Mucosa of descending colon (tissue), 3 donors: ENCODE results near the gene C1orf21. TPM values are rescaled to one million over a fixed set of nuclear protein-coding genes. Genes with fewer than 3 reads are reported as not detected.

Source experiments
- ATAC-seq: fragments of 200-7000 bp; cut with Tn5 transposase; one replicate; pipeline ENCODE4 v1.9.1; 2020; ENCODE audit warnings: mild to moderate bottlenecking, moderate library complexity
- DNase-seq, 3 donors: peaks; one replicate each; pipeline ENCODE4 v3.0.0-alpha.2; 2020
- H3K36me3 ChIP-seq: fragments of 200-600 bp; one replicate; pipeline ENCODE4 v1.8.0; 2021; ENCODE audit warnings: low read depth, mild to moderate bottlenecking
- H3K4me1 ChIP-seq: fragments of 200-600 bp; one replicate; pipeline ENCODE4 v1.8.0; 2021; ENCODE audit warnings: low read depth, mild to moderate bottlenecking
- H3K4me3 ChIP-seq: fragments of 200-600 bp; one replicate; pipeline ENCODE4 v1.8.0; 2021; ENCODE audit warnings: mild to moderate bottlenecking
- H3K9me3 ChIP-seq: fragments of 200-600 bp; one replicate; pipeline ENCODE4 v1.8.0; 2021; ENCODE audit warnings: mild to moderate bottlenecking
- intact Hi-C, 2 donors: fragments of 100-400 bp; cut with DNase I in 1 of 2; cut with micrococcal nuclease in 1 of 2; formaldehyde crosslinking; loops; one replicate each; pipeline versions ENCODE4 v1.11.0 to v1.11.1; 2022; cut with DNase I, micrococcal nuclease
- total RNA-seq, 3 donors: library from RNA; stranded (reverse); fragmentation: NEBNext Ultra II Directional in 2 of 3; extraction: Animal tissue kit (Norgen Biotek cat#: 25700) in 2 of 3; gene quantifications; one replicate each; pipeline versions ENCODE4 v1.2.1 to v1.2.4, GENCODE V29; 2021 to 2023
- TF ChIP-seq, protein P1 (sequence below): fragments of 200-600 bp; IDR thresholded peaks from one replicate; pipeline ENCODE4 v1.8.0; 2022; ENCODE audit warnings: antibody characterized with exemption, mild to moderate bottlenecking
- donor health status: DM: no; HTN: no; CAD: no; lungs with moderate emphysema.
- donor health status: DM: no; HTN: no; CAD: no.
- donor health status: DM: no; HTN: yes; CAD: no.

The C1orf21 gene
- total RNA-seq, 3 donors from 2014 or later, result 70.9 to 109 (median 96.8) TPM

GRCh38 chr1:184416946-184417345, 30.1 kb downstream of the C1orf21 start:
- no peak for ATAC-seq
- Histone ChIP-seq H3K4me3 (no peak overlapping the region), H3K9me3 (no peaks in the 10 kb centered on the region), H3K4me1 (peaks cover 3% of the 10 kb centered on the region), H3K36me3 (no peaks in the 10 kb centered on the region)
- TF ChIP-seq, protein P1, sequence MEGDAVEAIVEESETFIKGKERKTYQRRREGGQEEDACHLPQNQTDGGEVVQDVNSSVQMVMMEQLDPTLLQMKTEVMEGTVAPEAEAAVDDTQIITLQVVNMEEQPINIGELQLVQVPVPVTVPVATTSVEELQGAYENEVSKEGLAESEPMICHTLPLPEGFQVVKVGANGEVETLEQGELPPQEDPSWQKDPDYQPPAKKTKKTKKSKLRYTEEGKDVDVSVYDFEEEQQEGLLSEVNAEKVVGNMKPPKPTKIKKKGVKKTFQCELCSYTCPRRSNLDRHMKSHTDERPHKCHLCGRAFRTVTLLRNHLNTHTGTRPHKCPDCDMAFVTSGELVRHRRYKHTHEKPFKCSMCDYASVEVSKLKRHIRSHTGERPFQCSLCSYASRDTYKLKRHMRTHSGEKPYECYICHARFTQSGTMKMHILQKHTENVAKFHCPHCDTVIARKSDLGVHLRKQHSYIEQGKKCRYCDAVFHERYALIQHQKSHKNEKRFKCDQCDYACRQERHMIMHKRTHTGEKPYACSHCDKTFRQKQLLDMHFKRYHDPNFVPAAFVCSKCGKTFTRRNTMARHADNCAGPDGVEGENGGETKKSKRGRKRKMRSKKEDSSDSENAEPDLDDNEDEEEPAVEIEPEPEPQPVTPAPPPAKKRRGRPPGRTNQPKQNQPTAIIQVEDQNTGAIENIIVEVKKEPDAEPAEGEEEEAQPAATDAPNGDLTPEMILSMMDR, result no peak
- intact Hi-C loops, result no loop called here
- no peak for DNase-seq

DNA sequence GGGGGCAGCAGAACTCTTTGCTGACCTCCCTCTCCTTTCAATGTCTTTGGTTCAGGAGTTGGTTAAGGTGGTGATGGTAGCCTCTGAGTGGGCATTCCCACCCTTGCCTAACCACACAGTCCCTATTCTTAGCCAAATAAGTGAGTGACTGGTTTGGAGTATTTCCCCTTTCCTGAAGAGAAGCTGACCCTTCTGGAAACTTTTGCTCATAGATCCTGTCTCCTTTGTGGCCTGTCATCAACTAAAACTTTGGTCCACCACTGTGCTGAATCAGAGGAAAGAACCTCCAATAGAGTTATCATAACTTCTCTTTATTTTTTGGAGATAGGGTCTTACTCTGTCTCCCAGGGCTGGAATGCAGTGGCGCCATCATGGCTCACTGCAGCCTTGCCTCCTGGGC, 31.1 kb downstream of the C1orf21 start:
- H3K36me3 ChIP-seq, result no peaks in the 10 kb centered on the region
- ATAC-seq (no peak), DNase-seq (no peak)
- no peak overlapping the region for H3K4me3 ChIP-seq
- TF ChIP-seq, protein P1, result no peak
- H3K4me1 ChIP-seq, result peaks cover 10% of the 10 kb centered on the region
- intact Hi-C loops, result no loop called here
- no peaks in the 10 kb centered on the region for H3K9me3 ChIP-seq

DNA sequence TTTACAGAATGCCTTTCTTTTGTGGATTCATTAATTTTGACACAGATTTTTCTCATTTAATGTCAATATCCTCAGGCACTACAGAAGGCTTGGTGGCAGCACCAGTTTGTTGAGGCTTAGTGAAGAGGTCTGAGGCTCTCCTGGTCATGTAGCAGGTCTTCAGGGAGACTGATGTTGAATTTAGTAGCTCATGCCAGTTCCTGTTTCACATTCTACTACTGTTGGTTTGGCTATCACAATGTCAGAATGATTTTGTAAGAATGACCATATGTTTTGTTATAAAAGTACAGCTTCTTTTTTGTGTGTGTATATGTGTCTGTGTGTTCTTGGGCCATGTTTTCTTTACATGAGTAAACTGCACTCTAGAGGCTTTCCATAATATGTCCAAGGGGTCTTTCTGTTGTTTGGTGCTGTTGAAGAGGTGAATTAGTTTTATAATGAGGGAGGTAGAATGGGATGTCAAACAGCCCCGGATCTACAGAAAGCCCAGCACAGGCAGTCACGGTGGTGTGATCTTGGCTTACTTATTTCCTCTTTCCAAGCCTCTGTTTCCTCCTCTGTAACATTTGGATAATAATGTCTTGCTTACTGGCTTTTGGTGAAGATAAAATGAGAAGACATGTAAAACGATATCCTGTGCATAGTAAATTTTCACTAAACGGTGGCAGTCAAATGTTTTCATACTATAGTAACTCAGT, 32.0 kb downstream of the C1orf21 start:
- Histone ChIP-seq H3K9me3 (no peaks in the 10 kb centered on the region), H3K4me1 (peaks cover 15% of the 10 kb centered on the region), H3K36me3 (no peaks in the 10 kb centered on the region), H3K4me3 (no peak overlapping the region)
- DNase-seq (no peak), ATAC-seq (no peak)
- intact Hi-C loops, result no loop called here
- TF ChIP-seq, protein P1, result no peak

DNA sequence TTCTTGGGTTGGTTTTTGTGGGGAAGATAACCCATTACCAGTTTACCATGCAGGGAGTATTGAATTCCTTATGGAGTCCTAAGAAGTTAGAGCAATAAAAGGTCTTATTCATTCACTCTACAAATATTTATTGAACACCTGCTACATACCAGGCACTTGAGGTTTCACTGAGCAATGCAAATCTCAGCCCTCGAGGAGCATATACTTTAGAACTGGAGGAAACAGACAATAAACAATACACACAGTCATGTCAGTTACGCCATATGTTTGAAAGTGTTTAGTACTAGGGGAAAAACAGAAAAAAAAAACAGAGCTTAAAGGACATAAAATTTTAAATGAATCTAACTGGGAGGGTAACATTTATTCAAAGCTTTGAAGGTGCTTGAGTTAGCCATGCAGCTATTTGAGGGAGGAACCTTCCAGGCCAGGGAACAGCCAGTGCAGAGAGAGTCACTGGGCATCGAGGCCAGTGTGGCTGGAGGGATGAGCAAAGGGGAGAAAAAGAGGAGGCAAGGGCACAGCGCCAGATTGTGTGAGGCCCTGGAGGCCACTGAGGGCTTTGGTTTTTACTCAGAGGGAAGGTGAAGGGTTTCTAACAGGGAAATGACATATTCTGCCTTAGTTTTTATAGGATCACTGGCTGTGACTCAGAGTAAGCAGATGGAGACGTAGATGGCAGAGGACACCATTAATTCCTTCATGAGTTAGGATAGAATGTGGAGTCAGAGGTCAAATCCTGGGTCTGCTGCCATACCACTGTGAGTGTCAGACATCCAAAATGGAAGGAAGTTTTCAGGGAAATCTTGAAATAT, 32.7 kb downstream of the C1orf21 start:
- TF ChIP-seq, protein P1, result no peak

DNA sequence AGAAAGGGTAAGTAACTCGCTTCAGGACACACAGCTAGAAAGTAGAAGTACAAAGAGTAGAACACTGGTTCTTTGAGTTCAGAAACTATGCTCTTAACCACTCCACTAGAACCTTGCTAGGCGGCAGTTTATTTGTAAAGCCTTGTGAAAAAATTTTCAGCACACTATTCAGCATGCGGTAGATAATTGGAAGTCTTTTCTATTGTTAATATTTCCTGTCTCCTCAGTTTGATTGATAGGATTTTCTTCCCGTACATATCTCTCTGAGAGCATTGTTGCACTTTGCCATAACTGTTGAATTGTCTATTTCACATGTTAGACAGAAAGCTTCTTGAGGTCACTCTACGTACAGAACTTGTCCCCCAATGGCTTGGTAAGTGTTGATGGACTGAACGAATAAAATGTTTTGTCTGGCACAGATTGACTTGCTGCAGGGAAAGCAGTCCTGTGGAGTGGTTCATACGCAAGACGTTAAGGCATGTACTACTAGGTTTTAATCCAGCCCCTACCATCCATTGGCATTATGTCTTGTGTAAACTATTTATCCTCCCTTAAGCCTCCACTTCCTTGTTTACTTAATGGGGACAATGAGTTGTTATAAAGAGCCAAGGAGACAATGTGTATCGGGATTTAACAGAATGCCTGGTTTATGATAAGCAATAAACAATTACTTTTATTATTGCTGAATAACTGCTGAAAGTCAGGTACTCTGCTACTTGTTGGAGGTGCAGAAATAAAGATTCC, 35.8 kb downstream of the C1orf21 start:
- no peak for DNase-seq
- no peaks in the 10 kb centered on the region for H3K9me3 ChIP-seq
- TF ChIP-seq, protein P1, result no peak
- H3K4me3 ChIP-seq, result no peak overlapping the region
- H3K36me3 ChIP-seq, result no peaks in the 10 kb centered on the region
- peaks cover 35% of the 10 kb centered on the region for H3K4me1 ChIP-seq
- ATAC-seq, result peak; percentile 43
- intact Hi-C loops, result no loop called here

More for the DNA sequence above, 32.7 kb downstream of the C1orf21 start:
- no peak overlapping the region for H3K4me3 ChIP-seq
- DNase-seq (peak in 1 of 3 donors; percentile 58), ATAC-seq (peak; percentile 75)
- intact Hi-C loops, result no loop called here
- H3K9me3 ChIP-seq, result no peaks in the 10 kb centered on the region
- no peaks in the 10 kb centered on the region for H3K36me3 ChIP-seq
- H3K4me1 ChIP-seq, result peaks cover 22% of the 10 kb centered on the region
